Upper lobe of left lung (tissue), 4 donors: ENCODE results near the gene ITGB1BP1.

Experiments used
- CTCF ChIP-seq, 6 experiments: fragments of 450-650 bp in 4 of 6; fragments of 200-600 bp in 2 of 6; sonication (generic) in 2 of 6; IDR thresholded peaks; one replicate each; pipeline ENCODE4 v1.5.1; 2016 to 2019; ENCODE audit warnings: antibody characterized with exemption in 6 of 6
- EP300 ChIP-seq, 4 donors: sonication (generic); formaldehyde crosslinking; IDR thresholded peaks; one replicate each; pipeline ENCODE4 v1.5.1; 2017; ENCODE audit warnings: antibody characterized with exemption in 4 of 4, control low read depth in 2 of 4
- POLR2A ChIP-seq, 4 donors: fragments of 450-650 bp; IDR thresholded peaks; one replicate each; pipeline ENCODE4 v1.5.1; 2016 to 2017; ENCODE audit warnings: antibody characterized with exemption in 4 of 4, mild to moderate bottlenecking in 2 of 4
- POLR2AphosphoS5 ChIP-seq, 2 donors: sonication (generic); formaldehyde crosslinking; IDR thresholded peaks; one replicate each; pipeline ENCODE4 v1.5.1; 2017; ENCODE audit warnings: antibody characterized with exemption in 2 of 2

- no peak for TF ChIP-seq POLR2A (IDR thresholded peaks at IDR 0.05)
- TF ChIP-seq CTCF (IDR thresholded peaks at IDR 0.05): no peak
- no peak for TF ChIP-seq EP300 (IDR thresholded peaks at IDR 0.05)
- TF ChIP-seq POLR2AphosphoS5 (IDR thresholded peaks at IDR 0.05): no peak
Measured at GRCh38 chr2:9408641-9409151, 14.6 kb downstream of the ITGB1BP1 start.
